H9 (cell line): ENCODE data around the gene OMP. TPM values are rescaled to one million over a fixed set of nuclear protein-coding genes. Genes with fewer than 3 reads are reported as not detected.

Source experiments
- DNase-seq: peaks from one replicate; pipeline ENCODE4 v3.0.0-alpha.2; 2017
- H2AFZ ChIP-seq: one replicate; pipeline ENCODE4 v1.6.1; 2013; ENCODE audit warnings: mild to moderate bottlenecking, low read length, control low read depth, moderate library complexity
- H2AK5ac ChIP-seq: 2 replicates; pipeline ENCODE4 v1.6.1; 2013; ENCODE audit warnings: low read length, control low read depth, mixed read lengths; ENCODE audit not compliant: insufficient read length
- H2BK120ac ChIP-seq: one replicate; pipeline ENCODE4 v1.6.1; 2013; ENCODE audit warnings: low read depth, mild to moderate bottlenecking, low read length, control low read depth, inconsistent platforms; ENCODE audit not compliant: poor library complexity, severe bottlenecking
- H2BK12ac ChIP-seq: 2 replicates; pipeline ENCODE4 v1.6.1; 2013; ENCODE audit warnings: low read length, control low read depth, mixed read lengths, low read depth; ENCODE audit not compliant: insufficient read length
- H2BK15ac ChIP-seq: 2 replicates; pipeline ENCODE4 v1.6.1; 2013; ENCODE audit warnings: low read depth, low read length, control low read depth
- H2BK20ac ChIP-seq: one replicate; pipeline ENCODE4 v1.6.1; 2013; ENCODE audit warnings: low read depth, mild to moderate bottlenecking, low read length, control low read depth, inconsistent platforms; ENCODE audit not compliant: poor library complexity, severe bottlenecking
- H2BK5ac ChIP-seq: 2 replicates; pipeline ENCODE4 v1.6.1; 2013; ENCODE audit warnings: low read length, control low read depth, mixed read lengths; ENCODE audit not compliant: insufficient read length
- H3K14ac ChIP-seq: 2 replicates; pipeline ENCODE4 v1.6.1; 2013; ENCODE audit warnings: low read length, control low read depth; ENCODE audit not compliant: insufficient read depth
- H3K18ac ChIP-seq: 2 replicates; pipeline ENCODE4 v1.6.1; 2013; ENCODE audit warnings: low read depth, mild to moderate bottlenecking, mixed read lengths, low read length, control low read depth; ENCODE audit not compliant: insufficient read length
- H3K23ac ChIP-seq: 2 replicates; pipeline ENCODE4 v1.6.1; 2013; ENCODE audit warnings: low read length, control low read depth, mixed read lengths, low read depth; ENCODE audit not compliant: insufficient read length
- H3K23me2 ChIP-seq: 2 replicates; pipeline ENCODE4 v1.6.1; 2013; ENCODE audit warnings: low read depth, mild to moderate bottlenecking, mixed read lengths, low read length, control low read depth; ENCODE audit not compliant: insufficient read length, poor library complexity, severe bottlenecking
- H3K27ac ChIP-seq: 2 replicates; pipeline ENCODE4 v1.5.1; 2013; ENCODE audit warnings: low read length, control low read depth, mixed read lengths, low read depth; ENCODE audit not compliant: insufficient read length
- H3K27me3 ChIP-seq: 2 replicates; pipeline ENCODE4 v1.6.1; 2013; ENCODE audit warnings: low read length, control low read depth, inconsistent platforms; ENCODE audit not compliant: insufficient read depth
- H3K4ac ChIP-seq: 2 replicates; pipeline ENCODE4 v1.6.1; 2013; ENCODE audit warnings: low read depth, mild to moderate bottlenecking, control low read depth, inconsistent platforms, low read length, moderate library complexity
- H3K4me1 ChIP-seq: 2 replicates; pipeline ENCODE4 v1.6.1; 2013; ENCODE audit warnings: low read length, control low read depth, inconsistent platforms; ENCODE audit not compliant: insufficient read depth
- H3K4me2 ChIP-seq: 2 replicates; pipeline ENCODE4 v1.6.1; 2013; ENCODE audit warnings: low read length, control low read depth, mixed read lengths; ENCODE audit not compliant: insufficient read length, insufficient read depth
- H3K56ac ChIP-seq: 2 replicates; pipeline ENCODE4 v1.6.1; 2013; ENCODE audit warnings: low read depth, mild to moderate bottlenecking, mixed read lengths, low read length, control low read depth; ENCODE audit not compliant: insufficient read length
- H3K79me1 ChIP-seq: 2 replicates; pipeline ENCODE4 v1.6.1; 2013; ENCODE audit warnings: low read depth, mild to moderate bottlenecking, moderate library complexity, low read length, control low read depth, inconsistent platforms; ENCODE audit not compliant: insufficient read depth, poor library complexity, severe bottlenecking
- H3K79me2 ChIP-seq: 2 replicates; pipeline ENCODE4 v1.6.1; 2013; ENCODE audit warnings: low read length, control low read depth, inconsistent platforms; ENCODE audit not compliant: insufficient read depth
- H3K9ac ChIP-seq: 2 replicates; pipeline ENCODE4 v1.6.1; 2013; ENCODE audit warnings: low read length, control low read depth, mixed read lengths; ENCODE audit not compliant: insufficient read length; ENCODE audit errors: extremely low read depth
- H3K9me3 ChIP-seq: one replicate; pipeline ENCODE4 v1.6.1; 2013; ENCODE audit warnings: low read depth, low read length, inconsistent platforms; ENCODE audit not compliant: control insufficient read depth
- H3T11ph ChIP-seq: one replicate; pipeline ENCODE4 v1.6.1; 2013; ENCODE audit warnings: mild to moderate bottlenecking, low read length, control low read depth, inconsistent platforms
- H4K20me1 ChIP-seq: one replicate; pipeline ENCODE4 v1.6.1; 2013; ENCODE audit not compliant: control insufficient read depth, insufficient read length, insufficient read depth
- H4K5ac ChIP-seq: 2 replicates; pipeline ENCODE4 v1.6.1; 2013; ENCODE audit warnings: low read depth, mild to moderate bottlenecking, mixed read lengths, low read length, control low read depth; ENCODE audit not compliant: insufficient read length
- H4K8ac ChIP-seq: replicated peaks from 2 replicates; pipeline ENCODE4 v1.6.1; 2013; ENCODE audit warnings: low read length, control low read depth, mixed read lengths, low read depth; ENCODE audit not compliant: insufficient read length
- H4K91ac ChIP-seq: 2 replicates; pipeline ENCODE4 v1.6.1; 2013; ENCODE audit warnings: low read depth, mild to moderate bottlenecking, moderate library complexity, mixed read lengths, low read length, control low read depth; ENCODE audit not compliant: insufficient read length
- H3K27ac Mint-ChIP-seq, 3 experiments: 2 replicates in 2 of 3; 3 replicates in 1 of 3; pipeline ENCODE4 v1.8.0; 2020 to 2021; ENCODE audit warnings: mixed read lengths in 3 of 3, mild to moderate bottlenecking in 1 of 3, moderate library complexity in 1 of 3
- H3K27me3 Mint-ChIP-seq: 2 replicates; pipeline ENCODE4 v1.8.0; 2021; ENCODE audit warnings: low read depth, mild to moderate bottlenecking, moderate library complexity, mixed read lengths
- H3K36me3 Mint-ChIP-seq, 3 experiments: 2 replicates in 2 of 3; 3 replicates in 1 of 3; pipeline ENCODE4 v1.8.0; 2020 to 2021; ENCODE audit warnings: low read depth in 3 of 3, mixed read lengths in 3 of 3; ENCODE audit not compliant: insufficient read depth in 1 of 3
- H3K4me1 Mint-ChIP-seq, 2 experiments: 2 replicates each; pipeline ENCODE4 v1.8.0; 2020; ENCODE audit warnings: mixed read lengths in 2 of 2
- H3K4me3 Mint-ChIP-seq, 2 experiments: 2 replicates in 1 of 2; 3 replicates in 1 of 2; pipeline ENCODE4 v1.8.0; 2020 to 2021; ENCODE audit warnings: mild to moderate bottlenecking in 2 of 2, mixed read lengths in 2 of 2, moderate library complexity in 1 of 2
- H3K9me3 Mint-ChIP-seq, 2 experiments: 2 replicates in 1 of 2; 3 replicates in 1 of 2; pipeline ENCODE4 v1.8.0; 2020; ENCODE audit warnings: mild to moderate bottlenecking in 2 of 2, mixed read lengths in 2 of 2, moderate library complexity in 1 of 2
- WGBS: extraction: QIAGEN DNeasy Blood & Tissue Kit; methylation state at CpG from one replicate; pipeline ENCODE4 v1.1.7; 2013; ENCODE audit warnings: missing lambda C conversion rate, low lambda C conversion rate, mixed read lengths; ENCODE audit not compliant: insufficient read length; ENCODE audit errors: extremely low coverage; 5-methylcytosine and 5-hydroxymethylcytosine counted together
- total RNA-seq: library from RNA; stranded (reverse); gene quantifications from 2 replicates; pipeline ENCODE4 v1.2.1, GENCODE V29; 2021
- TF ChIP-seq, protein P1 (sequence below): fragments of 200-600 bp; sonication (generic); conservative IDR thresholded peaks from 3 replicates; pipeline ENCODE4 v1.8.0; 2021; ENCODE audit warnings: antibody characterized with exemption, mild to moderate bottlenecking

Gene OMP
- total RNA-seq, 1 experiment from 2014 or later: not detected

DNA sequence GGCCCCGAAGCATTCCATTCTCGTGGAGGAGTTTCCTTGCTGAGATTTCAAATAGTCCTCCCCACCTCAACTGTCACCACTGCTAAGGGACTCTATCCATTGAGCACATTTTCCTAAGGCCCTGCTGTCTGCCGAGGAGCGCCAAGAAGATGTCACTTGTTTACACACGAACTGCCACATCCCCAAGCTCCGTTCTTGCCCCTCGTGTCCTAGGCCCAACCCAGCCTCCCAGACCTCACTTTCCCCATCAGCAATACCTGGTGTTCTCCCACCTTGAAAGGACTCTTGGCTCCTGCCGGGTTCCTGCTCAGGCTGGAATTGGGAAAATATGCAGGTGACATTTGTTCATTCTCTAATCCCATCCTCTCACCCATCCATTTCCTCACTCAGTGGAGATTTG, 21.4 kb downstream of the OMP start:
- Histone ChIP-seq H3T11ph (no peak overlapping the region), H3K18ac (no peak overlapping the region), H4K5ac (no peak overlapping the region), H3K9me3 (no peaks in the 10 kb centered on the region), H3K79me1 (no peaks in the 10 kb centered on the region), H2BK20ac (no peak overlapping the region), H3K23me2 (peaks cover 8% of the 10 kb centered on the region), H3K27ac (no peak overlapping the region), H3K9ac (no peak overlapping the region), H3K23ac (no peak overlapping the region), H2BK12ac (no peak overlapping the region), H2BK15ac (no peak overlapping the region), H3K4me2 (no peak overlapping the region), H2BK5ac (no peak overlapping the region), H3K79me2 (no peaks in the 10 kb centered on the region), H4K8ac (no peak overlapping the region), H3K4ac (no peak overlapping the region), H4K91ac (no peak overlapping the region), H2BK120ac (no peak overlapping the region), H3K4me1 (no peaks in the 10 kb centered on the region), H3K14ac (no peak overlapping the region), H3K56ac (no peak overlapping the region), H4K20me1 (no peaks in the 10 kb centered on the region), H2AFZ (no peak overlapping the region), H2AK5ac (no peak overlapping the region), H3K27me3 (no peaks in the 10 kb centered on the region)
- WGBS: no CpG with 5 or more reads among the region's 8 CpGs
- Mint-ChIP-seq H3K27me3 (peaks cover 5% of the 10 kb centered on the region; the same call in 1 of the 2 replicates), H3K36me3 (peaks cover 3 to 10% (median 6%) of the 10 kb centered on the region in 3 experiments; a peak in 6 of 7 replicates), H3K4me1 (peaks cover 22 to 24% of the 10 kb centered on the region in 2 experiments), H3K4me3 (no peak overlapping the region), H3K9me3 (no peaks in the 10 kb centered on the region), H3K27ac (peak overlapping the region in 1 of 3 experiments; percentile 38; a peak in 1 of 7 replicates)
- TF ChIP-seq, protein P1, sequence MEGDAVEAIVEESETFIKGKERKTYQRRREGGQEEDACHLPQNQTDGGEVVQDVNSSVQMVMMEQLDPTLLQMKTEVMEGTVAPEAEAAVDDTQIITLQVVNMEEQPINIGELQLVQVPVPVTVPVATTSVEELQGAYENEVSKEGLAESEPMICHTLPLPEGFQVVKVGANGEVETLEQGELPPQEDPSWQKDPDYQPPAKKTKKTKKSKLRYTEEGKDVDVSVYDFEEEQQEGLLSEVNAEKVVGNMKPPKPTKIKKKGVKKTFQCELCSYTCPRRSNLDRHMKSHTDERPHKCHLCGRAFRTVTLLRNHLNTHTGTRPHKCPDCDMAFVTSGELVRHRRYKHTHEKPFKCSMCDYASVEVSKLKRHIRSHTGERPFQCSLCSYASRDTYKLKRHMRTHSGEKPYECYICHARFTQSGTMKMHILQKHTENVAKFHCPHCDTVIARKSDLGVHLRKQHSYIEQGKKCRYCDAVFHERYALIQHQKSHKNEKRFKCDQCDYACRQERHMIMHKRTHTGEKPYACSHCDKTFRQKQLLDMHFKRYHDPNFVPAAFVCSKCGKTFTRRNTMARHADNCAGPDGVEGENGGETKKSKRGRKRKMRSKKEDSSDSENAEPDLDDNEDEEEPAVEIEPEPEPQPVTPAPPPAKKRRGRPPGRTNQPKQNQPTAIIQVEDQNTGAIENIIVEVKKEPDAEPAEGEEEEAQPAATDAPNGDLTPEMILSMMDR: no peak
- no peak for DNase-seq
